ENCODE results near the gene CRYBG1. TPM values are rescaled to one million over a fixed set of nuclear protein-coding genes. Genes with fewer than 3 reads are reported as not detected.
"Not testable (repeated sequence)": the region's sequence is repeated elsewhere in the genome, so short reads cannot be mapped to it uniquely, and the experiment has no call there.

Gene CRYBG1
- total RNA-seq, 2 experiments from 2014 or later, result 20.8 to 21.1 TPM

DNA sequence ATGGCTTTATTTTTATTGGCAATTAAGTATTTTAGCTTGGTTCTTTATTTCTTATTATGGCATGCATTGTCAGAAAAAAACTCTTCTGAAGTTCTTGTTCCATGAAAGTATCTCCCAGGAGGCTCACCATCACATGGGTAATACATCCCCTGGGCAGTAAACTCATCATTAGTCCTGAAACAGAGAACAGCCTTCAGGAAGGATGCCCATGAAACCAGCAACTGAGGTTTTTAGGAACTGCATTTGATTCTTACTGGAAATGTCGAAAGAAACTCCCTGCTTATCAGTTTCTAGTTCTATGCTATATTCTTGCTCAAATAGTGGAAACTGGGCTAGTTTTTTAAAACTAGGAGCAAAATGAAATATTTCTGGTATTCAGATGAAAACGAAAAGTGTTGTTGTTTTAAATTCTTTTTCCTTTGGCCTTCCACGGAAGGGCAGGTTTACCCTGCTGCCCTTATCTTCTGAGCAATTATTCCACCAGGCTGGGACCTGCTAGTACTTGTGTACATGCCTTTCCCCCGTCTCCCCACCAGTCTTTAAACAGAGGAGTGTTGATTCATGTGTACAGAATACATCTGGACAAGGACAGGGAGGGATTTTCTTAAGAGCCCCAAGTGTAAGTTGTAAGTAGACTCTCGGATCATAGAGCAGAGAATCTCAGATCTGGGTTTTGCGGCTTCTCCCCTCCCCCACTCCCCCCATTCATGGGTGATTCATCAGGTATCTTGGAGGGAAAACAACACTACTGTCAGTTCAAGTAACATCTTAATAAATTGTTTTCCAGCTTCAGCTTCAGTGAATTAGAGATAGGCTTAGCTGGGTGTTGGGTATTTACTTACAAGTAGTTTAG is 187.3 kb downstream of the CRYBG1 start:
- TF ChIP-seq CTCF (IDR thresholded peaks at IDR 0.05), result no peak
- H3K9me3 Mint-ChIP-seq, result peaks cover 3% of the 10 kb centered on the region
- H3K4me3 Mint-ChIP-seq, result no peak overlapping the region
- POLR2A ChIA-PET, result interaction anchor here (2.6 kb wide), 1 partner anchor 28 kb away, joined by 8 read pairs; no protein-coding TSS in a partner anchor
- peaks cover 34% of the 10 kb centered on the region for H3K4me1 Mint-ChIP-seq (ENCODE audit: low read depth)
- peaks cover 61% of the 10 kb centered on the region for H3K36me3 Mint-ChIP-seq (ENCODE audit: low read depth)
- ATAC-seq, result peak; percentile 28
- no peaks in the 10 kb centered on the region for H3K27me3 Mint-ChIP-seq
- H3K27ac Mint-ChIP-seq, result peak overlapping the region; percentile 67
- CTCF ChIA-PET, result interaction anchor here (0.6 to 2.2 kb wide), 4 partner anchors 11 to 209 kb away, joined by 3 to 9 read pairs (median 3); no protein-coding TSS in a partner anchor
- intact Hi-C loops (cut with micrococcal nuclease), result no loop called here
- DNase-seq, result peak; percentile 43

GRCh38 chr6:106548926-106549455 is 188.5 kb downstream of the CRYBG1 start:
- H3K27ac Mint-ChIP-seq; POLR2A ChIA-PET; DNase-seq; intact Hi-C loops (cut with micrococcal nuclease); H3K4me3 Mint-ChIP-seq; H3K9me3 Mint-ChIP-seq; H3K27me3 Mint-ChIP-seq; ATAC-seq: not testable (repeated sequence)
- CTCF ChIA-PET, result interaction anchor here (0.6 to 0.7 kb wide), 2 partner anchors 37 to 210 kb away, joined by 3 read pairs; no protein-coding TSS in a partner anchor
- Mint-ChIP-seq H3K4me1 (ENCODE audit: low read depth) (peaks cover 46% of the 10 kb centered on the region), H3K36me3 (ENCODE audit: low read depth) (peaks cover 67% of the 10 kb centered on the region)

DNA sequence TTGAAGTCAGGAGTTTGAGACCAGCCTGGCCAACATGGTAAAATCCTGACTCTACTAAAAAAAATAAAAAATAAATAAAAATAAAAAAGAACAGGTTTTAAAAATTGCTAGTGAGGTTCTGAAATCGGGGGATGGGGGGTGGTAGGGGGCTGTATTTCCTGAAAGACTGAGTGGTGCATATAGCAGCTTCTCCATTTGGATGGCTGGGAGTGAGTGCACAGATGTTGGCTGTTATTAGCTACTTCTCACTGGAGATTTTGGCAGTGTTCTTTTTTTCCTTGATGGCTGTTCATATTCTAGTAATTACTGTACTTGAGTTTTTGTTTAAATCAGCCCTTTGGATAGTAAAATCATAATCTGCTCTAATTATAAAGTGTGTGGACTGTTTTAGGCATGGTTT is 189.0 kb downstream of the CRYBG1 start:
- Mint-ChIP-seq H3K4me1 (ENCODE audit: low read depth) (peaks cover 46% of the 10 kb centered on the region), H3K27me3 (no peaks in the 10 kb centered on the region), H3K4me3 (no peak overlapping the region), H3K27ac (peak overlapping the region; percentile 28), H3K9me3 (peaks cover 3% of the 10 kb centered on the region), H3K36me3 (ENCODE audit: low read depth) (peaks cover 67% of the 10 kb centered on the region)
- no peak for TF ChIP-seq CTCF (IDR thresholded peaks at IDR 0.05)
- ATAC-seq, result no peak
- ChIA-PET CTCF (interaction anchor here (0.7 kb wide), 1 partner anchor 37 kb away, joined by 3 read pairs; no protein-coding TSS in a partner anchor), POLR2A (no interaction called here)
- intact Hi-C loops (cut with micrococcal nuclease), result no loop called here
- no peak for DNase-seq

DNA sequence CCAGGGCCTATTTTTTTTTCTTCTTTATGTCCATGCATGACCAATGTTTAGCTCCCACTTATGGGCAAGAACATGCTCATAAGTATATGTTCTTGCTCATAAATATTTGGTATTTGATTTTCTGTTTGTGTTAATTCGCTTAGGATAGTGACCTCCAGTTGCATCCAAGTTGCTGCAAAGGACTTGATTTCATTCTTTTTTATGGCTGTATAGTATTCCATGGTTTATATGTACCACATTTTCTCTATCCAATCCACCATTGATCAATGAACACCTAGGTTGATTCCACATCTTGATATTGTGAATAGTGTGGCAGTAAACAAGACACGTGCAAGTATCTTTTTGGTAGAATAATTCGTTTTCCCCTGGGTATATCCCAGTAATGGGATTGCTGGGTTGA is 190.6 kb downstream of the CRYBG1 start:
- Mint-ChIP-seq H3K36me3 (ENCODE audit: low read depth) (peaks cover 57% of the 10 kb centered on the region), H3K4me3 (no peak overlapping the region), H3K27ac (no peak overlapping the region), H3K4me1 (ENCODE audit: low read depth) (peaks cover 42% of the 10 kb centered on the region), H3K9me3 (peaks cover 3% of the 10 kb centered on the region), H3K27me3 (no peaks in the 10 kb centered on the region)
- DNase-seq, result no peak
- ATAC-seq, result no peak
- ChIA-PET POLR2A (interaction anchor here (0.9 to 3.5 kb wide), 2 partner anchors 31 to 38 kb away, joined by 5 to 23 read pairs; no protein-coding TSS in a partner anchor), CTCF (interaction anchor here (0.7 to 9.5 kb wide), 5 partner anchors 15 to 42 kb away, joined by 3 to 130 read pairs (median 7); no protein-coding TSS in a partner anchor)
- no peak for TF ChIP-seq CTCF (IDR thresholded peaks at IDR 0.05)
- intact Hi-C loops (cut with micrococcal nuclease), result no loop called here

GRCh38 chr6:106553440-106553839 is 192.9 kb downstream of the CRYBG1 start:
- no peaks in the 10 kb centered on the region for H3K27me3 Mint-ChIP-seq
- H3K36me3 Mint-ChIP-seq (ENCODE audit: low read depth), result peaks cover 46% of the 10 kb centered on the region
- ChIA-PET CTCF (interaction anchor here (0.9 to 9.5 kb wide), 11 partner anchors 8 to 426 kb away, joined by 3 to 130 read pairs (median 5); no protein-coding TSS in a partner anchor), POLR2A (interaction anchor here (0.6 to 3.5 kb wide), 10 partner anchors 8 to 851 kb away, joined by 3 to 23 read pairs (median 4); no protein-coding TSS in a partner anchor)
- H3K27ac Mint-ChIP-seq, result peak overlapping the region; percentile 79
- ATAC-seq (peak; percentile 92), DNase-seq (peak; percentile 55)
- peaks cover 23% of the 10 kb centered on the region for H3K4me1 Mint-ChIP-seq (ENCODE audit: low read depth)
- intact Hi-C loops (cut with micrococcal nuclease), result no loop called here
- TF ChIP-seq CTCF (IDR thresholded peaks at IDR 0.05), result no peak
- H3K9me3 Mint-ChIP-seq, result peaks cover 3% of the 10 kb centered on the region
- H3K4me3 Mint-ChIP-seq, result no peak overlapping the region

All from activated CD8-positive, alpha-beta T cell treated with anti-CD3 and anti-CD28 coated beads for 36 hours (primary cell).